ENCODE measurements around the gene ZNF618.

Gene ZNF618

GRCh38 chr9:114047717-114048116, 171.6 kb downstream of the ZNF618 start:
- no peak overlapping the region for H3K4me3 ChIP-seq (ENCODE audit: low read depth, low read length)
- DNase-seq (ENCODE audit: low read depth), result no peak

GRCh38 chr9:114048533-114049415, 172.7 kb downstream of the ZNF618 start:
- no peak for DNase-seq (ENCODE audit: low read depth)
- H3K4me3 ChIP-seq (ENCODE audit: low read depth, low read length), result no peak overlapping the region

GRCh38 chr9:114049441-114050225, 173.5 kb downstream of the ZNF618 start:
- H3K4me3 ChIP-seq (ENCODE audit: low read depth, low read length), result no peak overlapping the region
- no peak for DNase-seq (ENCODE audit: low read depth)

- DNase-seq (ENCODE audit: low read depth), result no peak
- no peak overlapping the region for H3K4me3 ChIP-seq (ENCODE audit: low read depth, low read length)
Measured at GRCh38 chr9:114050226-114050568, 174.1 kb downstream of the ZNF618 start.

- no peak for DNase-seq (ENCODE audit: low read depth)
- no peak overlapping the region for H3K4me3 ChIP-seq (ENCODE audit: low read depth, low read length)
Measured at GRCh38 chr9:114050646-114051045, 174.5 kb downstream of the ZNF618 start.

- no peak overlapping the region for H3K4me3 ChIP-seq (ENCODE audit: low read depth, low read length)
- no peak for DNase-seq (ENCODE audit: low read depth)
Measured at GRCh38 chr9:114051281-114051680, 175.2 kb downstream of the ZNF618 start.

- DNase-seq (ENCODE audit: low read depth), result no peak
- H3K4me3 ChIP-seq (ENCODE audit: low read depth, low read length), result no peak overlapping the region
Measured at GRCh38 chr9:114051706-114052105, 175.6 kb downstream of the ZNF618 start.

- H3K4me3 ChIP-seq (ENCODE audit: low read depth, low read length), result no peak overlapping the region
- no peak for DNase-seq (ENCODE audit: low read depth)
Measured at GRCh38 chr9:114053246-114054005, 177.3 kb downstream of the ZNF618 start.

GRCh38 chr9:114054191-114054690, 178.1 kb downstream of the ZNF618 start:
- no peak overlapping the region for H3K4me3 ChIP-seq (ENCODE audit: low read depth, low read length)

GRCh38 chr9:114055061-114055460, 179.0 kb downstream of the ZNF618 start:
- H3K4me3 ChIP-seq (ENCODE audit: low read depth, low read length), result no peak overlapping the region
- DNase-seq (ENCODE audit: low read depth), result no peak

More at GRCh38 chr9:114054191-114054690, 178.1 kb downstream of the ZNF618 start:
- no peak for DNase-seq (ENCODE audit: low read depth)

GRCh38 chr9:114055894-114056293, 179.8 kb downstream of the ZNF618 start:
- DNase-seq (ENCODE audit: low read depth), result no peak
- H3K4me3 ChIP-seq (ENCODE audit: low read depth, low read length), result no peak overlapping the region

GRCh38 chr9:114056527-114056926, 180.4 kb downstream of the ZNF618 start:
- no peak overlapping the region for H3K4me3 ChIP-seq (ENCODE audit: low read depth, low read length)
- no peak for DNase-seq (ENCODE audit: low read depth)

GRCh38 chr9:114057161-114057885, 181.2 kb downstream of the ZNF618 start:
- no peak overlapping the region for H3K4me3 ChIP-seq (ENCODE audit: low read depth, low read length)
- no peak for DNase-seq (ENCODE audit: low read depth)

- DNase-seq (ENCODE audit: low read depth), result no peak
- no peak overlapping the region for H3K4me3 ChIP-seq (ENCODE audit: low read depth, low read length)
Measured at GRCh38 chr9:114058688-114059046, 182.6 kb downstream of the ZNF618 start.

GRCh38 chr9:114059047-114059803, 183.1 kb downstream of the ZNF618 start:
- H3K4me3 ChIP-seq (ENCODE audit: low read depth, low read length), result no peak overlapping the region
- peak; percentile 32 for DNase-seq (ENCODE audit: low read depth)

GRCh38 chr9:114060070-114060469, 184.0 kb downstream of the ZNF618 start:
- no peak for DNase-seq (ENCODE audit: low read depth)
- H3K4me3 ChIP-seq (ENCODE audit: low read depth, low read length), result no peak overlapping the region

- no peak for DNase-seq (ENCODE audit: low read depth)
- no peak overlapping the region for H3K4me3 ChIP-seq (ENCODE audit: low read depth, low read length)
Measured at GRCh38 chr9:114060711-114061110, 184.6 kb downstream of the ZNF618 start.

GRCh38 chr9:114061292-114061691, 185.2 kb downstream of the ZNF618 start:
- no peak overlapping the region for H3K4me3 ChIP-seq (ENCODE audit: low read depth, low read length)
- no peak for DNase-seq (ENCODE audit: low read depth)

Data from skeletal muscle cell (primary cell).